Panc1 (cell line): Measurements from ENCODE around the gene SH2D3C. TPM values are rescaled to one million over a fixed set of nuclear protein-coding genes. Genes with fewer than 3 reads are reported as not detected.

Experiments
- ATAC-seq: fragments of 200-7000 bp; cut with Tn5 transposase; 2 replicates; pipeline ENCODE4 v1.9.1; 2020; ENCODE audit warnings: mild to moderate bottlenecking, moderate library complexity
- Bru-seq: library from RNA; stranded (reverse); fragments of 400-500 nt; gene quantifications from one replicate; lab custom pipeline; 2021; lab: Mats Ljungman, UMichigan
- BruChase-seq, 2 experiments: library from RNA; stranded (reverse); fragments of 400-500 nt; gene quantifications; one replicate each; lab custom pipeline; 2021; lab: Mats Ljungman, UMichigan
- BruUV-seq: library from RNA; stranded (reverse); fragments of 400-500 nt; replicated peaks from 2 replicates; lab custom pipeline; 2021; lab: Mats Ljungman, UMichigan
- CTCF ChIA-PET: fragments of 300-600 bp; sonication (Branson Sonifier 250); formaldehyde crosslinking; loops from one replicate; lab custom pipeline; 2022; ENCODE audit warnings: antibody characterized with exemption; lab: Charles Lee
- POLR2A ChIA-PET: fragments of 300-600 bp; sonication (Branson Sonifier 250); formaldehyde crosslinking; loops from one replicate; lab custom pipeline; 2022; ENCODE audit warnings: antibody characterized with exemption; lab: Charles Lee
- DNase-seq: peaks from one replicate; pipeline ENCODE4 v3.0.0-alpha.2; 2010; ENCODE audit warnings: low read depth, low spot score
- H3K27ac ChIP-seq: 2 replicates; pipeline ENCODE4 v1.5.1; 2011; ENCODE audit warnings: mild to moderate bottlenecking, low read length, inconsistent platforms
- H3K27me3 ChIP-seq: fragments of 200-500 bp; sonication (Bioruptor generic); 2 replicates; pipeline ENCODE4 v1.6.0; 2014; ENCODE audit warnings: low read length, inconsistent platforms; ENCODE audit not compliant: control insufficient read depth, insufficient read depth
- H3K36me3 ChIP-seq: fragments of 200-500 bp; sonication (Bioruptor generic); 2 replicates; pipeline ENCODE4 v1.5.1; 2014; ENCODE audit warnings: inconsistent platforms, mild to moderate bottlenecking, low read length, moderate library complexity; ENCODE audit not compliant: control insufficient read depth, insufficient read depth
- H3K4me1 ChIP-seq: 2 replicates; pipeline ENCODE4 v1.5.1; 2011; ENCODE audit warnings: inconsistent platforms, mild to moderate bottlenecking, low read length, moderate library complexity; ENCODE audit not compliant: control insufficient read depth, insufficient read depth
- H3K4me3 ChIP-seq, 2 experiments: 2 replicates each; pipeline ENCODE4 v1.5.1; 2011 to 2012; ENCODE audit warnings: low read depth in 2 of 2, low read length in 2 of 2, mild to moderate bottlenecking in 2 of 2, inconsistent platforms in 1 of 2, moderate library complexity in 1 of 2
- H3K9me3 ChIP-seq: fragments of 200-500 bp; sonication (Bioruptor generic); 2 replicates; pipeline ENCODE4 v1.5.1; 2014; ENCODE audit warnings: low read depth, mild to moderate bottlenecking, inconsistent platforms, low read length, moderate library complexity; ENCODE audit not compliant: control insufficient read depth, insufficient read depth
- CTCF ChIP-seq: fragments of 450-650 bp; IDR thresholded peaks from 2 replicates; pipeline ENCODE4 v1.5.1; 2017; ENCODE audit warnings: mild to moderate bottlenecking
- POLR2AphosphoS5 ChIP-seq: IDR thresholded peaks from 2 replicates; pipeline ENCODE4 v1.6.1; 2012; ENCODE audit warnings: mild to moderate bottlenecking, low read depth, low read length, moderate library complexity
- REST ChIP-seq, 2 experiments: IDR thresholded peaks; 2 replicates each; pipeline ENCODE4 v1.6.1; 2011 to 2012; ENCODE audit warnings: low read depth in 2 of 2, control low read depth in 1 of 2, low read length in 1 of 2, mild to moderate bottlenecking in 1 of 2, moderate library complexity in 1 of 2; ENCODE audit not compliant: insufficient read depth in 1 of 2
- SIN3A ChIP-seq: IDR thresholded peaks from 2 replicates; pipeline ENCODE4 v1.6.1; 2012; ENCODE audit warnings: low read depth, mild to moderate bottlenecking, low read length, moderate library complexity, borderline replicate concordance; ENCODE audit not compliant: insufficient read depth
- TCF7L2 ChIP-seq: IDR thresholded peaks from 2 replicates; pipeline ENCODE4 v1.6.1; 2011; ENCODE audit warnings: mild to moderate bottlenecking, low read depth, low read length, inconsistent platforms
- in situ Hi-C: cut with HindIII; loops from 2 replicates; pipeline ENCODE4 v1.10.0; 2016; ENCODE audit warnings: low sequenced_read_pairs, low pct_unique_long_range_greater_than_20kb
- intact Hi-C: fragments of 100-400 bp; cut with micrococcal nuclease; formaldehyde crosslinking; loops from one replicate; pipeline ENCODE4 v1.10.0; 2022; ENCODE audit not compliant: unreplicated experiment
- long read RNA-seq: library from polyadenylated mRNA; unstranded; transcript quantifications from one replicate; pipeline ENCODE4 v2.0.0, GENCODE V29; 2021; ENCODE audit not compliant: unreplicated experiment
- polyA plus RNA-seq: library from polyadenylated mRNA; unstranded; fragments of >200 nt; gene quantifications from one replicate; pipeline ENCODE4 v1.2.1, GENCODE V29; 2012; ENCODE audit warnings: missing spikeins; ENCODE audit not compliant: insufficient read length
- total RNA-seq: library from RNA; stranded (reverse); gene quantifications from one replicate; pipeline ENCODE4 v1.2.1, GENCODE V29; 2021; ENCODE audit not compliant: unreplicated experiment

The SH2D3C gene
- total RNA-seq (0.49 TPM), Bru-seq, nascent RNA (percentile 18 among the genes with signal in this experiment), BruChase-seq, experiment 1, labeled RNA remaining after a 2-hour chase (percentile 19 among the genes with signal in this experiment), BruChase-seq, experiment 2, labeled RNA remaining after a 6-hour chase (percentile 21 among the genes with signal in this experiment)
- 0.86 TPM for polyA plus RNA-seq
- long read RNA-seq, partial matches to known transcripts, result 2 of 3 reads
- long read RNA-seq, other reads (novel, unspliced or antisense), result 1 of 3 reads

GRCh38 chr9:127778280-127779135 lies at the start of gene SH2D3C:
SH2D3C (minus strand) TSS chr9:127778666; CDS start chr9:127778627, 39 bp downstream.
- in situ Hi-C loops, result no loop called here
- POLR2A ChIA-PET, result no interaction called here
- 0 out of 2 replicates have a peak, but pooled peaks have one; percentile 39 for ATAC-seq

More at GRCh38 chr9:127778280-127779135, at the start of gene SH2D3C:
- DNase-seq, result no peak
- BruUV-seq, result no TSS peak
- Histone ChIP-seq H3K9me3 (no peaks in the 10 kb centered on the region), H3K36me3 (no peaks in the 10 kb centered on the region), H3K27me3 (no peaks in the 10 kb centered on the region), H3K4me3 (no peak within 1 kb of the TSS), H3K4me1 (no peaks in the 10 kb centered on the region; the same call in 1 of the 2 replicates), H3K27ac (peak within 1 kb of the TSS; percentile 29; the same call in 1 of the 2 replicates)
- no peak for TF ChIP-seq REST (IDR thresholded peaks at IDR 0.05; ENCODE audit: insufficient read depth in 1 of 2, low read depth in 2 of 2, low read length in 1 of 2)
- TF ChIP-seq CTCF, result no peak
- no peak for TF ChIP-seq POLR2AphosphoS5
- no peak for TF ChIP-seq SIN3A
- no peak for TF ChIP-seq TCF7L2
- CTCF ChIA-PET, result no interaction called here
- intact Hi-C loops, result no loop called here
